IMR-90 (cell line): Measurements from ENCODE around the gene MOV10L1.

Source experiments
- BHLHE40 ChIP-seq: fragments of 150-350 bp; IDR thresholded peaks from 2 replicates; pipeline ENCODE4 v1.6.1; 2016; ENCODE audit warnings: mild to moderate bottlenecking, low read depth, low read length
- CEBPB ChIP-seq: IDR thresholded peaks from 2 replicates; pipeline ENCODE4 v1.6.1; 2012; ENCODE audit warnings: low read depth, low read length, improper control_type of control experiment
- CHD1 ChIP-seq: IDR thresholded peaks from 2 replicates; pipeline ENCODE4 v1.6.1; 2012; ENCODE audit warnings: low read depth, low read length, improper control_type of control experiment
- FOS ChIP-seq: fragments of 150-350 bp; IDR thresholded peaks from 2 replicates; pipeline ENCODE4 v1.6.1; 2016; ENCODE audit warnings: low read depth, low read length
- MAFK ChIP-seq: IDR thresholded peaks from 2 replicates; pipeline ENCODE4 v1.6.1; 2012; ENCODE audit warnings: low read depth, low read length, improper control_type of control experiment
- MAZ ChIP-seq: IDR thresholded peaks from 2 replicates; pipeline ENCODE4 v1.6.1; 2012; ENCODE audit warnings: low read depth, mild to moderate bottlenecking, low read length, improper control_type of control experiment, moderate library complexity, borderline replicate concordance
- MXI1 ChIP-seq: IDR thresholded peaks from 2 replicates; pipeline ENCODE4 v1.6.1; 2012; ENCODE audit warnings: low read depth, mild to moderate bottlenecking, low read length, moderate library complexity, borderline replicate concordance
- POLR2A ChIP-seq: IDR thresholded peaks from 2 replicates; pipeline ENCODE4 v1.6.1; 2012; ENCODE audit warnings: mild to moderate bottlenecking, low read depth, low read length
- RCOR1 ChIP-seq: IDR thresholded peaks from 2 replicates; pipeline ENCODE4 v1.6.1; 2012; ENCODE audit warnings: mild to moderate bottlenecking, low read length, improper control_type of control experiment; ENCODE audit not compliant: insufficient replicate concordance
- RFX5 ChIP-seq: IDR thresholded peaks from 2 replicates; pipeline ENCODE4 v1.8.0; 2012; ENCODE audit warnings: low read depth, mild to moderate bottlenecking, low read length, moderate library complexity
- TF ChIP-seq, protein P1 (sequence below): conservative IDR thresholded peaks from 2 replicates; pipeline ENCODE4 v1.5.1; 2012; ENCODE audit warnings: mild to moderate bottlenecking, low read depth, low read length, improper control_type of control experiment

- TF ChIP-seq, protein P1, sequence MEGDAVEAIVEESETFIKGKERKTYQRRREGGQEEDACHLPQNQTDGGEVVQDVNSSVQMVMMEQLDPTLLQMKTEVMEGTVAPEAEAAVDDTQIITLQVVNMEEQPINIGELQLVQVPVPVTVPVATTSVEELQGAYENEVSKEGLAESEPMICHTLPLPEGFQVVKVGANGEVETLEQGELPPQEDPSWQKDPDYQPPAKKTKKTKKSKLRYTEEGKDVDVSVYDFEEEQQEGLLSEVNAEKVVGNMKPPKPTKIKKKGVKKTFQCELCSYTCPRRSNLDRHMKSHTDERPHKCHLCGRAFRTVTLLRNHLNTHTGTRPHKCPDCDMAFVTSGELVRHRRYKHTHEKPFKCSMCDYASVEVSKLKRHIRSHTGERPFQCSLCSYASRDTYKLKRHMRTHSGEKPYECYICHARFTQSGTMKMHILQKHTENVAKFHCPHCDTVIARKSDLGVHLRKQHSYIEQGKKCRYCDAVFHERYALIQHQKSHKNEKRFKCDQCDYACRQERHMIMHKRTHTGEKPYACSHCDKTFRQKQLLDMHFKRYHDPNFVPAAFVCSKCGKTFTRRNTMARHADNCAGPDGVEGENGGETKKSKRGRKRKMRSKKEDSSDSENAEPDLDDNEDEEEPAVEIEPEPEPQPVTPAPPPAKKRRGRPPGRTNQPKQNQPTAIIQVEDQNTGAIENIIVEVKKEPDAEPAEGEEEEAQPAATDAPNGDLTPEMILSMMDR, result no peak
- TF ChIP-seq CHD1, result no peak
- TF ChIP-seq CEBPB, result no peak
- no peak for TF ChIP-seq MXI1
- no peak for TF ChIP-seq MAFK
- TF ChIP-seq RCOR1, result no peak
- TF ChIP-seq POLR2A, result no peak
- no peak for TF ChIP-seq RFX5
- no peak for TF ChIP-seq MAZ
- no peak for TF ChIP-seq FOS
- TF ChIP-seq BHLHE40, result no peak
These were observed 31.5 kb upstream of the MOV10L1 start, which contains the start of gene TTLL8 for GRCh38 chr22:50058061-50058905.
